ENCODE data around the gene OBP2B.
A peak's percentile ranks its signal among the peaks of the same experiment; 100 is the strongest.
"Not testable (repeated sequence)": the region's sequence is repeated elsewhere in the genome, so short reads cannot be mapped to it uniquely, and the experiment has no call there.

OBP2B gene

GRCh38 chr9:133180953-133181352 is 28.1 kb downstream of the OBP2B start:
- Mint-ChIP-seq H3K4me3 (no peak overlapping the region), H3K4me1 (peaks cover 8% of the 10 kb centered on the region), H3K27ac (ENCODE audit: low read depth) (no peak overlapping the region), H3K36me3 (ENCODE audit: insufficient read depth) (no peaks in the 10 kb centered on the region), H3K27me3 (peaks cover 36% of the 10 kb centered on the region), H3K9me3 (no peaks in the 10 kb centered on the region)
- DNase-seq (ENCODE audit: low spot score in 2 of 2) (no peak), ATAC-seq (replicated peaks; ENCODE audit: extremely low read depth, poor library complexity, severe bottlenecking) (no peak)

- no peak overlapping the region for H3K27ac Mint-ChIP-seq (ENCODE audit: low read depth)
- no peak for ATAC-seq (replicated peaks; ENCODE audit: extremely low read depth, poor library complexity, severe bottlenecking)
- no peaks in the 10 kb centered on the region for H3K36me3 Mint-ChIP-seq (ENCODE audit: insufficient read depth)
- peaks cover 20% of the 10 kb centered on the region for H3K27me3 Mint-ChIP-seq
- DNase-seq (ENCODE audit: low spot score in 2 of 2) = no peak
- H3K4me3 Mint-ChIP-seq = no peak overlapping the region
- H3K9me3 Mint-ChIP-seq = no peaks in the 10 kb centered on the region
- H3K4me1 Mint-ChIP-seq = no peaks in the 10 kb centered on the region
These were observed 36.0 kb downstream of the OBP2B start for GRCh38 chr9:133173056-133173455.

- no peaks in the 10 kb centered on the region for H3K9me3 Mint-ChIP-seq
These were observed 37.7 kb downstream of the OBP2B start for GRCh38 chr9:133171161-133171961.

GRCh38 chr9:133170716-133171115 is 38.3 kb downstream of the OBP2B start:
- Mint-ChIP-seq H3K27ac (ENCODE audit: low read depth) (no peak overlapping the region), H3K9me3 (no peaks in the 10 kb centered on the region), H3K4me3 (no peak overlapping the region), H3K27me3 (peaks cover 20% of the 10 kb centered on the region), H3K36me3 (ENCODE audit: insufficient read depth) (no peaks in the 10 kb centered on the region), H3K4me1 (no peaks in the 10 kb centered on the region)
- DNase-seq (ENCODE audit: low spot score in 2 of 2) (no peak), ATAC-seq (replicated peaks; ENCODE audit: extremely low read depth, poor library complexity, severe bottlenecking) (no peak)

More at GRCh38 chr9:133171161-133171961, 37.7 kb downstream of the OBP2B start:
- Mint-ChIP-seq H3K27me3 (peaks cover 20% of the 10 kb centered on the region), H3K4me3 (no peak overlapping the region), H3K27ac (ENCODE audit: low read depth) (no peak overlapping the region), H3K36me3 (ENCODE audit: insufficient read depth) (no peaks in the 10 kb centered on the region), H3K4me1 (no peaks in the 10 kb centered on the region)
- ATAC-seq (replicated peaks; ENCODE audit: extremely low read depth, poor library complexity, severe bottlenecking) (no peak), DNase-seq (ENCODE audit: low spot score in 2 of 2) (no peak)

GRCh38 chr9:133169687-133170086 is 39.4 kb downstream of the OBP2B start:
- not testable (repeated sequence) for H3K4me3 Mint-ChIP-seq; DNase-seq (ENCODE audit: low spot score in 2 of 2); ATAC-seq (replicated peaks; ENCODE audit: extremely low read depth, poor library complexity, severe bottlenecking); H3K9me3 Mint-ChIP-seq; H3K36me3 Mint-ChIP-seq (ENCODE audit: insufficient read depth); H3K4me1 Mint-ChIP-seq; H3K27ac Mint-ChIP-seq (ENCODE audit: low read depth)
- H3K27me3 Mint-ChIP-seq = peaks cover 20% of the 10 kb centered on the region

- no peak overlapping the region for H3K27ac Mint-ChIP-seq (ENCODE audit: low read depth)
- no peak overlapping the region for H3K4me3 Mint-ChIP-seq
- no peaks in the 10 kb centered on the region for H3K4me1 Mint-ChIP-seq
- DNase-seq (ENCODE audit: low spot score in 2 of 2) (no peak), ATAC-seq (replicated peaks; ENCODE audit: extremely low read depth, poor library complexity, severe bottlenecking) (no peak)
- H3K9me3 Mint-ChIP-seq = no peaks in the 10 kb centered on the region
- peaks cover 20% of the 10 kb centered on the region for H3K27me3 Mint-ChIP-seq
- H3K36me3 Mint-ChIP-seq (ENCODE audit: insufficient read depth) = no peaks in the 10 kb centered on the region
These were observed 39.9 kb downstream of the OBP2B start for GRCh38 chr9:133169102-133169501.

- H3K36me3 Mint-ChIP-seq (ENCODE audit: insufficient read depth) = no peaks in the 10 kb centered on the region
- H3K27ac Mint-ChIP-seq (ENCODE audit: low read depth) = no peak overlapping the region
- ATAC-seq (replicated peaks; ENCODE audit: extremely low read depth, poor library complexity, severe bottlenecking) (no peak), DNase-seq (ENCODE audit: low spot score in 2 of 2) (no peak)
- H3K4me3 Mint-ChIP-seq = no peak overlapping the region
- H3K9me3 Mint-ChIP-seq = no peaks in the 10 kb centered on the region
- no peaks in the 10 kb centered on the region for H3K4me1 Mint-ChIP-seq
- peaks cover 20% of the 10 kb centered on the region for H3K27me3 Mint-ChIP-seq
These were observed 40.6 kb downstream of the OBP2B start for GRCh38 chr9:133168432-133168831.

- no peaks in the 10 kb centered on the region for H3K36me3 Mint-ChIP-seq (ENCODE audit: insufficient read depth)
- no peaks in the 10 kb centered on the region for H3K9me3 Mint-ChIP-seq
- H3K27ac Mint-ChIP-seq (ENCODE audit: low read depth) = no peak overlapping the region
- H3K4me3 Mint-ChIP-seq = no peak overlapping the region
- ATAC-seq (replicated peaks; ENCODE audit: extremely low read depth, poor library complexity, severe bottlenecking) (no peak), DNase-seq (ENCODE audit: low spot score in 2 of 2) (no peak)
- no peaks in the 10 kb centered on the region for H3K4me1 Mint-ChIP-seq
- H3K27me3 Mint-ChIP-seq = peaks cover 20% of the 10 kb centered on the region
These were observed 41.3 kb downstream of the OBP2B start for GRCh38 chr9:133167769-133168168.

GRCh38 chr9:133167096-133167730 is 41.8 kb downstream of the OBP2B start:
- DNase-seq (ENCODE audit: low spot score in 2 of 2) = no peak
- no peaks in the 10 kb centered on the region for H3K9me3 Mint-ChIP-seq
- H3K27me3 Mint-ChIP-seq = peaks cover 16% of the 10 kb centered on the region
- no peaks in the 10 kb centered on the region for H3K4me1 Mint-ChIP-seq
- ATAC-seq (replicated peaks; ENCODE audit: extremely low read depth, poor library complexity, severe bottlenecking) = no peak
- H3K4me3 Mint-ChIP-seq = no peak overlapping the region
- no peaks in the 10 kb centered on the region for H3K36me3 Mint-ChIP-seq (ENCODE audit: insufficient read depth)
- no peak overlapping the region for H3K27ac Mint-ChIP-seq (ENCODE audit: low read depth)

GRCh38 chr9:133166392-133166791 is 42.7 kb downstream of the OBP2B start:
- DNase-seq (ENCODE audit: low spot score in 2 of 2) (no peak), ATAC-seq (replicated peaks; ENCODE audit: extremely low read depth, poor library complexity, severe bottlenecking) (no peak)
- H3K27me3 Mint-ChIP-seq = peaks cover 8% of the 10 kb centered on the region
- no peak overlapping the region for H3K27ac Mint-ChIP-seq (ENCODE audit: low read depth)
- H3K9me3 Mint-ChIP-seq = no peaks in the 10 kb centered on the region
- no peaks in the 10 kb centered on the region for H3K36me3 Mint-ChIP-seq (ENCODE audit: insufficient read depth)
- no peak overlapping the region for H3K4me3 Mint-ChIP-seq
- H3K4me1 Mint-ChIP-seq = no peaks in the 10 kb centered on the region

GRCh38 chr9:133165452-133165730 is 43.7 kb downstream of the OBP2B start:
- Mint-ChIP-seq H3K27me3 (no peaks in the 10 kb centered on the region), H3K4me1 (no peaks in the 10 kb centered on the region), H3K36me3 (ENCODE audit: insufficient read depth) (no peaks in the 10 kb centered on the region), H3K27ac (ENCODE audit: low read depth) (no peak overlapping the region), H3K4me3 (peak overlapping the region; percentile 5), H3K9me3 (no peaks in the 10 kb centered on the region)
- DNase-seq (ENCODE audit: low spot score in 2 of 2) = no peak
- ATAC-seq (replicated peaks; ENCODE audit: extremely low read depth, poor library complexity, severe bottlenecking) = no peak

- H3K27me3 Mint-ChIP-seq = no peaks in the 10 kb centered on the region
These were observed 44.9 kb downstream of the OBP2B start for GRCh38 chr9:133164191-133164590.

GRCh38 chr9:133163504-133164172 is 45.4 kb downstream of the OBP2B start, which contains the start of gene GBGT1:
Gene GBGT1 (minus strand): TSS chr9:133163914. CDS start chr9:133162412, 1,502 bp downstream.
- DNase-seq (ENCODE audit: low spot score in 2 of 2) (no peak), ATAC-seq (replicated peaks; ENCODE audit: extremely low read depth, poor library complexity, severe bottlenecking) (peak; percentile 10)
- no peaks in the 10 kb centered on the region for H3K27me3 Mint-ChIP-seq
- peak within 1 kb of the TSS; percentile 42 for H3K27ac Mint-ChIP-seq (ENCODE audit: low read depth)
- peak within 1 kb of the TSS; percentile 71 for H3K4me3 Mint-ChIP-seq
- H3K4me1 Mint-ChIP-seq = no peaks in the 10 kb centered on the region
- H3K9me3 Mint-ChIP-seq = no peaks in the 10 kb centered on the region
- no peaks in the 10 kb centered on the region for H3K36me3 Mint-ChIP-seq (ENCODE audit: insufficient read depth)

More at GRCh38 chr9:133164191-133164590, 44.9 kb downstream of the OBP2B start:
- DNase-seq (ENCODE audit: low spot score in 2 of 2) (no peak), ATAC-seq (replicated peaks; ENCODE audit: extremely low read depth, poor library complexity, severe bottlenecking) (no peak)
- H3K4me1 Mint-ChIP-seq = no peaks in the 10 kb centered on the region
- H3K4me3 Mint-ChIP-seq = peak overlapping the region; percentile 71
- H3K9me3 Mint-ChIP-seq = no peaks in the 10 kb centered on the region
- H3K36me3 Mint-ChIP-seq (ENCODE audit: insufficient read depth) = no peaks in the 10 kb centered on the region
- no peak overlapping the region for H3K27ac Mint-ChIP-seq (ENCODE audit: low read depth)
